Esophagus muscularis mucosa (tissue), 4 donors: ENCODE measurements around the gene KCTD21.

Source experiments
- EP300 ChIP-seq: sonication (generic); formaldehyde crosslinking; IDR thresholded peaks from one replicate; pipeline ENCODE4 v1.6.1; 2017; ENCODE audit warnings: antibody characterized with exemption
- POLR2AphosphoS5 ChIP-seq, 2 donors: sonication (generic); formaldehyde crosslinking; IDR thresholded peaks; one replicate each; pipeline ENCODE4 v1.6.1; 2017; ENCODE audit warnings: antibody characterized with exemption in 2 of 2
- TF ChIP-seq, protein P1 (sequence below), 3 experiments: fragments of 200-600 bp in 2 of 3; fragments of 450-650 bp in 1 of 3; sonication (generic) in 2 of 3; IDR thresholded peaks; one replicate each; pipeline ENCODE4 v1.5.1; 2017 to 2019; ENCODE audit warnings: antibody characterized with exemption in 3 of 3, mild to moderate bottlenecking in 2 of 3, moderate library complexity in 1 of 3

GRCh38 chr11:78230161-78230877, 41.9 kb upstream of the KCTD21 start:
- TF ChIP-seq, protein P1, sequence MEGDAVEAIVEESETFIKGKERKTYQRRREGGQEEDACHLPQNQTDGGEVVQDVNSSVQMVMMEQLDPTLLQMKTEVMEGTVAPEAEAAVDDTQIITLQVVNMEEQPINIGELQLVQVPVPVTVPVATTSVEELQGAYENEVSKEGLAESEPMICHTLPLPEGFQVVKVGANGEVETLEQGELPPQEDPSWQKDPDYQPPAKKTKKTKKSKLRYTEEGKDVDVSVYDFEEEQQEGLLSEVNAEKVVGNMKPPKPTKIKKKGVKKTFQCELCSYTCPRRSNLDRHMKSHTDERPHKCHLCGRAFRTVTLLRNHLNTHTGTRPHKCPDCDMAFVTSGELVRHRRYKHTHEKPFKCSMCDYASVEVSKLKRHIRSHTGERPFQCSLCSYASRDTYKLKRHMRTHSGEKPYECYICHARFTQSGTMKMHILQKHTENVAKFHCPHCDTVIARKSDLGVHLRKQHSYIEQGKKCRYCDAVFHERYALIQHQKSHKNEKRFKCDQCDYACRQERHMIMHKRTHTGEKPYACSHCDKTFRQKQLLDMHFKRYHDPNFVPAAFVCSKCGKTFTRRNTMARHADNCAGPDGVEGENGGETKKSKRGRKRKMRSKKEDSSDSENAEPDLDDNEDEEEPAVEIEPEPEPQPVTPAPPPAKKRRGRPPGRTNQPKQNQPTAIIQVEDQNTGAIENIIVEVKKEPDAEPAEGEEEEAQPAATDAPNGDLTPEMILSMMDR (IDR thresholded peaks at IDR 0.05) = no peak
- TF ChIP-seq EP300 (no peak), POLR2AphosphoS5 (IDR thresholded peaks at IDR 0.05) (no peak)
